ENCODE results near the gene BCL11B. TPM values are rescaled to one million over a fixed set of nuclear protein-coding genes. Genes with fewer than 3 reads are reported as not detected.

The BCL11B gene
- total RNA-seq, 1 experiment from 2014 or later = 80.6 TPM

DNA sequence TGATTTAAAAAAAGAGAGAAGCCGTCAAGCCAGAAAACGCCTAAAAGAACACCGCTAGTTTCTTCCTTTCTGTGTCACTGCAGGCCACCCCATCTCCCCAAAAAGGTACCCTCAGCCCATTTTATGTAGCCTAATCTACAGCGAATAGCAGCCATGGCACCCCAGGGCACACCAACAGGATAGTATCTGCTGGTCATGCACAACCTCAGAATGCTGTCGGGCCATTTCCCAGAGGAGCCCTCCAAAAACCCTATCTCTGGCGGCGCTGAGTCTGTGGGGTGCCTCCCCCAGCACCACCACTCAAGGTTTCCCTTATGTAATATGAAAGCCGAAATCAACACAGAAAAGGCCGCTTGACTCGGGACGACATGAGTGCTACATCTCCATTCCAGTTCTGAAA is 98.9 kb downstream of the BCL11B start:
- Histone ChIP-seq H3K4me1 (ENCODE audit: insufficient read depth, low read length, poor library complexity, severe bottlenecking) (no peaks in the 10 kb centered on the region), H3K36me3 (ENCODE audit: insufficient read depth, low read length, poor library complexity, severe bottlenecking) (peaks cover 58% of the 10 kb centered on the region), H3K27ac (ENCODE audit: low read depth, low read length, poor library complexity, severe bottlenecking) (no peak overlapping the region), H3K27me3 (replicated peaks; ENCODE audit: insufficient read depth, low read depth, low read length, poor library complexity) (no peaks in the 10 kb centered on the region), H3K4me3 (ENCODE audit: low read depth, low read length, poor library complexity, severe bottlenecking) (no peak overlapping the region), H3K9me3 (ENCODE audit: low read depth, low read length, poor library complexity, severe bottlenecking) (no peaks in the 10 kb centered on the region)
- TSS peak; percentile 43 for BruUV-seq (replicated peaks)
- ChIA-PET CTCF (no interaction called here), POLR2A (ENCODE audit: low non-redundant PET) (no interaction called here)
- intact Hi-C loops (cut with micrococcal nuclease; ENCODE audit: unreplicated experiment) = no loop called here
- DNase-seq (ENCODE audit: low spot score) = no peak
- no peak for TF ChIP-seq EZH2 (IDR thresholded peaks at IDR 0.05; ENCODE audit: borderline replicate concordance, low read depth, low read length, poor library complexity, severe bottlenecking)
- TF ChIP-seq, protein P1, sequence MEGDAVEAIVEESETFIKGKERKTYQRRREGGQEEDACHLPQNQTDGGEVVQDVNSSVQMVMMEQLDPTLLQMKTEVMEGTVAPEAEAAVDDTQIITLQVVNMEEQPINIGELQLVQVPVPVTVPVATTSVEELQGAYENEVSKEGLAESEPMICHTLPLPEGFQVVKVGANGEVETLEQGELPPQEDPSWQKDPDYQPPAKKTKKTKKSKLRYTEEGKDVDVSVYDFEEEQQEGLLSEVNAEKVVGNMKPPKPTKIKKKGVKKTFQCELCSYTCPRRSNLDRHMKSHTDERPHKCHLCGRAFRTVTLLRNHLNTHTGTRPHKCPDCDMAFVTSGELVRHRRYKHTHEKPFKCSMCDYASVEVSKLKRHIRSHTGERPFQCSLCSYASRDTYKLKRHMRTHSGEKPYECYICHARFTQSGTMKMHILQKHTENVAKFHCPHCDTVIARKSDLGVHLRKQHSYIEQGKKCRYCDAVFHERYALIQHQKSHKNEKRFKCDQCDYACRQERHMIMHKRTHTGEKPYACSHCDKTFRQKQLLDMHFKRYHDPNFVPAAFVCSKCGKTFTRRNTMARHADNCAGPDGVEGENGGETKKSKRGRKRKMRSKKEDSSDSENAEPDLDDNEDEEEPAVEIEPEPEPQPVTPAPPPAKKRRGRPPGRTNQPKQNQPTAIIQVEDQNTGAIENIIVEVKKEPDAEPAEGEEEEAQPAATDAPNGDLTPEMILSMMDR (conservative IDR thresholded peaks at IDR 0.05; ENCODE audit: low read depth, low read length) = no peak

- ChIA-PET POLR2A (ENCODE audit: low non-redundant PET) (no interaction called here), CTCF (interaction anchor here (0.7 kb wide), 1 partner anchor 65 kb away, joined by 3 read pairs; no protein-coding TSS in a partner anchor)
- Histone ChIP-seq H3K4me1 (ENCODE audit: insufficient read depth, low read length, poor library complexity, severe bottlenecking) (no peaks in the 10 kb centered on the region), H3K4me3 (ENCODE audit: low read depth, low read length, poor library complexity, severe bottlenecking) (no peak overlapping the region), H3K36me3 (ENCODE audit: insufficient read depth, low read length, poor library complexity, severe bottlenecking) (peaks cover 53% of the 10 kb centered on the region), H3K9me3 (ENCODE audit: low read depth, low read length, poor library complexity, severe bottlenecking) (no peaks in the 10 kb centered on the region), H3K27me3 (replicated peaks; ENCODE audit: insufficient read depth, low read depth, low read length, poor library complexity) (no peaks in the 10 kb centered on the region), H3K27ac (ENCODE audit: low read depth, low read length, poor library complexity, severe bottlenecking) (no peak overlapping the region)
- TF ChIP-seq EZH2 (IDR thresholded peaks at IDR 0.05; ENCODE audit: borderline replicate concordance, low read depth, low read length, poor library complexity, severe bottlenecking) = no peak
- DNase-seq (ENCODE audit: low spot score) = no peak
- intact Hi-C loops (cut with micrococcal nuclease; ENCODE audit: unreplicated experiment) = no loop called here
- no TSS peak for BruUV-seq (replicated peaks)
Observed at GRCh38 chr14:99171396-99171795, 100.6 kb downstream of the BCL11B start.

DNA sequence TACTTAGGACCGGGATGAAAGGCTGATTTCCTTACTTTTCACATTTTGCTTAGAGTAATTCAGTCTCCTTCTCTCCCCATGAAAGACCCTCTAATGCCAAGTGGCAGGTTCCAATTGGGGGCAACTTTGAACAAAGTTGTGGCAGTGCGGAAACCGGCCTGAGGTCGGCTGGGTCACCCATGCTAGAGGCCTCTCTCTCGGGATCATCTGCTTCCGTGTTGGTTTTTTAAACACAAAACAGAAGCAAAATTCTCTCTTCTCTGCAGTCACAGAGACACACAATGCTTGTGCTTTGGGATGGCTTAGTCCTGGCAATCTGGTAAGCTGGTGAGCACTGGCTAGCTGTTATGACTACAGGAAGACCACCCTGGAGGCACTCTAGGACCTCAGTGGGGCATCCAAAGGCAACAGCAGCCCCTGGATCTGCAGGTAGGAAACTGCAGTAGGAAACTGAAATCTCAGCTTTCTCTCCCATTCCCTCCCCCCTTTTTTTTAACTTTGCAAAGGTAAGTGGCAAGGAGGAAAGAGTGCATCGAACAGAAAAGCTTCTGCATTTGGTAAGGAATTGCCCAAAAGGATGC is 102.1 kb downstream of the BCL11B start:
- no peaks in the 10 kb centered on the region for H3K4me1 ChIP-seq (ENCODE audit: insufficient read depth, low read length, poor library complexity, severe bottlenecking)
- BruUV-seq (replicated peaks) = no TSS peak
- H3K36me3 ChIP-seq (ENCODE audit: insufficient read depth, low read length, poor library complexity, severe bottlenecking) = peaks cover 40% of the 10 kb centered on the region
- no peak for DNase-seq (ENCODE audit: low spot score)
- H3K9me3 ChIP-seq (ENCODE audit: low read depth, low read length, poor library complexity, severe bottlenecking) = no peaks in the 10 kb centered on the region
- no peaks in the 10 kb centered on the region for H3K27me3 ChIP-seq (replicated peaks; ENCODE audit: insufficient read depth, low read depth, low read length, poor library complexity)
- TF ChIP-seq EZH2 (IDR thresholded peaks at IDR 0.05; ENCODE audit: borderline replicate concordance, low read depth, low read length, poor library complexity, severe bottlenecking) = no peak
- TF ChIP-seq, protein P1 (conservative IDR thresholded peaks at IDR 0.05; ENCODE audit: low read depth, low read length) = no peak
- H3K4me3 ChIP-seq (ENCODE audit: low read depth, low read length, poor library complexity, severe bottlenecking) = no peak overlapping the region
- intact Hi-C loops (cut with micrococcal nuclease; ENCODE audit: unreplicated experiment) = no loop called here
- ChIA-PET CTCF (no interaction called here), POLR2A (ENCODE audit: low non-redundant PET) (no interaction called here)
- no peak overlapping the region for H3K27ac ChIP-seq (ENCODE audit: low read depth, low read length, poor library complexity, severe bottlenecking)

DNA sequence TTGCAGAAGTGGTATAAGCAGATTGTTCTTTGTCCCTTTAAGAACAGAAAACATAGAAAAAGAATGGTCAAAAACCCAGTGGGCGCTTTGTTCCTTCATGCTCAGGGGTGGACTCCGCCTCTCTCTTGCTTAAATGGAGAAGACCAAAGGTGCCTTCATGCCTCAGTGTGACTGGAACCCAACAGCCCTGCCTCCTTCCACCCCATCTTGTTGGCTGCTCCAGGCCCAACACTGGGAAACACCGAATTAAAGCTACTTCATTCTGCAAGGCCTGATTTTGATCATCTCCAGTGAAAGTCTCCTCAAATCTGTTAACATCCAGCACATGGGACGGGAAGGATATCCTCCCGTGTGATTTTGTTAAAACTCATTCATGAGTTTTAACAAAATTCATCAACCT is 103.7 kb downstream of the BCL11B start:
- CTCF ChIA-PET = no interaction called here
- no peak for TF ChIP-seq EZH2 (IDR thresholded peaks at IDR 0.05; ENCODE audit: borderline replicate concordance, low read depth, low read length, poor library complexity, severe bottlenecking)
- TF ChIP-seq, protein P1 (conservative IDR thresholded peaks at IDR 0.05; ENCODE audit: low read depth, low read length) = no peak

More for the DNA sequence above, 103.7 kb downstream of the BCL11B start:
- intact Hi-C loops (cut with micrococcal nuclease; ENCODE audit: unreplicated experiment) = no loop called here
- BruUV-seq (replicated peaks) = no TSS peak
- no peak overlapping the region for H3K27ac ChIP-seq (ENCODE audit: low read depth, low read length, poor library complexity, severe bottlenecking)
- peaks cover 27% of the 10 kb centered on the region for H3K36me3 ChIP-seq (ENCODE audit: insufficient read depth, low read length, poor library complexity, severe bottlenecking)
- H3K4me1 ChIP-seq (ENCODE audit: insufficient read depth, low read length, poor library complexity, severe bottlenecking) = no peaks in the 10 kb centered on the region
- no peaks in the 10 kb centered on the region for H3K9me3 ChIP-seq (ENCODE audit: low read depth, low read length, poor library complexity, severe bottlenecking)
- H3K27me3 ChIP-seq (replicated peaks; ENCODE audit: insufficient read depth, low read depth, low read length, poor library complexity) = no peaks in the 10 kb centered on the region
- DNase-seq (ENCODE audit: low spot score) = no peak
- POLR2A ChIA-PET (ENCODE audit: low non-redundant PET) = no interaction called here
- H3K4me3 ChIP-seq (ENCODE audit: low read depth, low read length, poor library complexity, severe bottlenecking) = no peak overlapping the region

All from A673 (cell line).